ENCODE measurements around the gene CFAP206. TPM values are rescaled to one million over a fixed set of nuclear protein-coding genes. Genes with fewer than 3 reads are reported as not detected.

Gene CFAP206, protein sequence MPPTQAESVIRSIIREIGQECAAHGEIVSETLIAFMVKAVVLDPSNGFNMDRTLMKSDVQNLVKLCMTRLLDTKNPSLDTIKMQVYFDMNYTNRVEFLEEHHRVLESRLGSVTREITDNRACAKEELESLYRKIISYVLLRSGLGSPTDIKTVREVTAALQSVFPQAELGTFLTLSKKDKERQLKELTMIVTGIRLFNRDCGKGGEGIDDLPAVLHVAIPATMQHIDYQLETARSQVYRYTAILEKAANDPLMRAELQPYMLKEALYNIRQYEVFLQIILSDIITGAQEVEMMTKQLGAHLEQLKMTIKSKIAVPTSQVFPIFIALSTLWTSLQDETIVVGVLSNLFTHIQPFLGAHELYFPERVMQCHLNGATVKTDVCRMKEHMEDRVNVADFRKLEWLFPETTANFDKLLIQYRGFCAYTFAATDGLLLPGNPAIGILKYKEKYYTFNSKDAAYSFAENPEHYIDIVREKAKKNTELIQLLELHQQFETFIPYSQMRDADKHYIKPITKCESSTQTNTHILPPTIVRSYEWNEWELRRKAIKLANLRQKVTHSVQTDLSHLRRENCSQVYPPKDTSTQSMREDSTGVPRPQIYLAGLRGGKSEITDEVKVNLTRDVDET
- total RNA-seq (under 1 TPM in 3 of 4 donors, not detected in 1; 0.31 to 0.60 (median 0.50) TPM), polyA plus RNA-seq (0.14 TPM)
- long read RNA-seq, donor 1, partial matches to known transcripts, result 0 of 1 reads
- long read RNA-seq, donor 1, other reads (novel, unspliced or antisense), result 1 of 1 reads
- long read RNA-seq, donor 2, result 0 reads
- long read RNA-seq, donor 3, result 0 reads
- long read RNA-seq, donor 4, result 0 reads

GRCh38 chr6:87407901-87408720, at the start of gene CFAP206:
Gene CFAP206, plus strand, starts transcription at chr6:87407972. Its CDS starts 1,868 bp downstream, at chr6:87409840.
- WGBS, result under 1% methylated on average over 82 of the region's 82 CpGs
- intact Hi-C loops (cut with DNase I), result loop anchor here in 1 of 4 donors (5.0 kb wide), 1 partner anchor 64 kb away; the partner anchor contains the start of gene SLC35A1
- Histone ChIP-seq H3K27ac (ENCODE audit: low read length) (peak within 1 kb of the TSS; percentile 81), H3K4me1 (ENCODE audit: control insufficient read depth, insufficient read depth, low read length) (no peaks in the 10 kb centered on the region), H3K9me3 (ENCODE audit: control insufficient read depth, low read length) (no peaks in the 10 kb centered on the region), H3K4me3 (ENCODE audit: low read length) (peak within 1 kb of the TSS; percentile 80), H3K27me3 (ENCODE audit: control insufficient read depth, insufficient read depth) (no peaks in the 10 kb centered on the region)
- peak; percentile 88 to 94 (median 91) for DNase-seq
- peak; percentile 97 for ATAC-seq

- WGBS, result 58% methylated on average over 5 of the region's 5 CpGs
- Histone ChIP-seq H3K4me1 (ENCODE audit: control insufficient read depth, insufficient read depth, low read length) (no peaks in the 10 kb centered on the region), H3K27ac (ENCODE audit: low read length) (no peak overlapping the region), H3K4me3 (ENCODE audit: low read length) (no peak overlapping the region), H3K27me3 (ENCODE audit: control insufficient read depth, insufficient read depth) (no peaks in the 10 kb centered on the region), H3K9me3 (ENCODE audit: control insufficient read depth, low read length) (no peaks in the 10 kb centered on the region)
- intact Hi-C loops (cut with DNase I), result no loop called here
- ATAC-seq (no peak), DNase-seq (no peak)
Measured at GRCh38 chr6:87364602-87365252, 43.0 kb upstream of the CFAP206 start.

DNA sequence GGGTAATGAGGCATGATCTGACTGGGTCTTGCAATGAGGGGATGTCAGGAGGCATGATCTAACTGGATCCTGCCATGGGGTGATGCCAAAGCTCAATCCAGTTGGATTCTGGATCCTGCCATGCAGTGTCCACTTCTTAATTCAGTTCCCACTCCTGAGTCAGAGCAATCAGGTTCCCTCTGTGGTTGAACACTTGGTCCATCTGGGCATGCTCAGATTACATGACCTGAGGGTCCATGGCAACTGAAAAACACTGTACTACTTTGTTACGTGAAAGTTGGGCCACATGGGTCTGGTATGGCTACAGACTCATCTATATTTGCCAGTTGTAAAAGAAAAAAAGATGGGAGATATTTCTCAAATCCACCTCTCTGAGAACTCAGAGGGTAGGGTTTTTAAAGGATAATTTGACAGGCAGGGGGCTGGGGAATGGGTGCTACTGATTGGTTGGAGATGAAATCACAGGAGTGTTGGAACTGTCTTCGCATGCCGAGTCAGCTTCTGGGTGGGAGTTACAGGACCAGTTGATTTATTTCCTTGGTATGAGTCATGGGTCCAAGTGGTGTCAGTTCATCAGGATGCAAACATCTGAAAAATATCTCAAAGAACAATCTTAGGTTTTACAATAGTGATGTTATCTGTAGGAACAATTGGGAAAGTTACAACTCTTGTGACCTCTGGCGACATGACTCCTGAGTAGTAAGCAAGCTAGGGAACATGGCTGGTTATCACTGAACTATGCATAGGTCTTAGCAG, 41.5 kb upstream of the CFAP206 start:
- Histone ChIP-seq H3K4me1 (ENCODE audit: control insufficient read depth, insufficient read depth, low read length) (no peaks in the 10 kb centered on the region), H3K4me3 (ENCODE audit: low read length) (no peak overlapping the region), H3K27ac (ENCODE audit: low read length) (no peak overlapping the region), H3K9me3 (ENCODE audit: control insufficient read depth, low read length) (no peaks in the 10 kb centered on the region), H3K27me3 (ENCODE audit: control insufficient read depth, insufficient read depth) (no peaks in the 10 kb centered on the region)
- intact Hi-C loops (cut with DNase I), result no loop called here
- 85% methylated on average over 4 of the region's 4 CpGs for WGBS
- DNase-seq (no peak), ATAC-seq (no peak)

GRCh38 chr6:87366899-87367298, 40.9 kb upstream of the CFAP206 start:
- Histone ChIP-seq H3K4me3 (ENCODE audit: low read length) (no peak overlapping the region), H3K27ac (ENCODE audit: low read length) (no peak overlapping the region), H3K27me3 (ENCODE audit: control insufficient read depth, insufficient read depth) (no peaks in the 10 kb centered on the region), H3K9me3 (ENCODE audit: control insufficient read depth, low read length) (no peaks in the 10 kb centered on the region), H3K4me1 (ENCODE audit: control insufficient read depth, insufficient read depth, low read length) (no peaks in the 10 kb centered on the region)
- WGBS, result 87% methylated on average over 3 of the region's 3 CpGs
- DNase-seq, result no peak
- intact Hi-C loops (cut with DNase I), result no loop called here
- no peak for ATAC-seq

GRCh38 chr6:87373377-87373776, 34.4 kb upstream of the CFAP206 start:
- Histone ChIP-seq H3K9me3 (ENCODE audit: control insufficient read depth, low read length) (no peaks in the 10 kb centered on the region), H3K27me3 (ENCODE audit: control insufficient read depth, insufficient read depth) (no peaks in the 10 kb centered on the region), H3K4me1 (ENCODE audit: control insufficient read depth, insufficient read depth, low read length) (no peaks in the 10 kb centered on the region), H3K27ac (ENCODE audit: low read length) (no peak overlapping the region), H3K4me3 (ENCODE audit: low read length) (no peak overlapping the region)
- intact Hi-C loops (cut with DNase I), result no loop called here
- WGBS, result 98% methylated on average over 2 of the region's 2 CpGs
- DNase-seq (no peak), ATAC-seq (no peak)

DNA sequence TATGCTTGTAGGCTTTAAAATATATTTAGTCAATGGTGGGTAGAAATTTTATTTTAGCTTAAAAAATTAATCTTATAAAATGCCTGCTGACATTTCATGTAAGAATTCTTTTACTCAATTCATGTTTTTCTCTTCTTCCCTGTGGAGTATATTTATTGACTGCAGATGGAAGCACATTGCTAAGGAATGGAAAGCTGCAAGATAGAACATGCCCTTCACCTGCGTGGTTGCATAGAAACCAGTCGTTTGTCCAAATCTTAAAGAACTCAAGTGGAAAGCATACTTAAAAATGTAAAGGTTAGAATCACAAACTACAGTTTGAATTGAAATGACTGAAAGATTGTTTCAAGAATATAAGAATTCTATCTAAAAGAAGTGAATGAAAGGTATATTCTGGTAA, 32.5 kb upstream of the CFAP206 start:
- WGBS, result 96% methylated on average over 2 of the region's 2 CpGs
- H3K27ac ChIP-seq (ENCODE audit: low read length), result no peak overlapping the region
- intact Hi-C loops (cut with DNase I), result no loop called here
- H3K4me3 ChIP-seq (ENCODE audit: low read length), result no peak overlapping the region
- ATAC-seq (no peak), DNase-seq (no peak)
- no peaks in the 10 kb centered on the region for H3K27me3 ChIP-seq (ENCODE audit: control insufficient read depth, insufficient read depth)
- no peaks in the 10 kb centered on the region for H3K9me3 ChIP-seq (ENCODE audit: control insufficient read depth, low read length)
- H3K4me1 ChIP-seq (ENCODE audit: control insufficient read depth, insufficient read depth, low read length), result peaks cover 2% of the 10 kb centered on the region

- Histone ChIP-seq H3K4me3 (ENCODE audit: low read length) (no peak overlapping the region), H3K27ac (ENCODE audit: low read length) (no peak overlapping the region), H3K9me3 (ENCODE audit: control insufficient read depth, low read length) (no peaks in the 10 kb centered on the region), H3K4me1 (ENCODE audit: control insufficient read depth, insufficient read depth, low read length) (peaks cover 2% of the 10 kb centered on the region), H3K27me3 (ENCODE audit: control insufficient read depth, insufficient read depth) (no peaks in the 10 kb centered on the region)
- DNase-seq (no peak), ATAC-seq (no peak)
- intact Hi-C loops (cut with DNase I), result no loop called here
- 96% methylated on average over 2 of the region's 2 CpGs for WGBS
Measured at GRCh38 chr6:87376643-87377042, 31.1 kb upstream of the CFAP206 start.

DNA sequence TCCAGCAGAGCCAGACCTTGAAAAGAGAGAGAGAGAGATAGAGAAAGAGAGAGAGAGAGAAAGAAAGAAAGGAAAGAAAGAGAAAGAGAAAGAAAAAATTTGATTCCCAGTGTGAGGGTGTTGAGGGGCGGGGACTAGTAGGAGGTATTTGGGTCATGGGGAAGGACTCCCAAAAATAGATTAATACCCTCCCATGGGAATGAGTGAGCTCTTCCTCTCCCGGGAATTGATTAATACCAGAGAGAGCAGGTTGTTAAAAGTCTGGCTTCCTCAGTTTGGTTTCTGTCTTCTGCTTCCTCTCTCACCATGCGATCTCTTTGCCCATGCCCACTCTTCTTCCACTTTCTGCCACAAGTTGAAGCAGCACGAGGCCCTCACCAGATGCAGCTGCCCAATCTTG, 28.8 kb upstream of the CFAP206 start:
- no peak overlapping the region for H3K27ac ChIP-seq (ENCODE audit: low read length)
- peaks cover 2% of the 10 kb centered on the region for H3K4me1 ChIP-seq (ENCODE audit: control insufficient read depth, insufficient read depth, low read length)
- ATAC-seq (no peak), DNase-seq (no peak)
- intact Hi-C loops (cut with DNase I), result no loop called here
- no peaks in the 10 kb centered on the region for H3K9me3 ChIP-seq (ENCODE audit: control insufficient read depth, low read length)
- H3K27me3 ChIP-seq (ENCODE audit: control insufficient read depth, insufficient read depth), result no peaks in the 10 kb centered on the region
- WGBS, result 85% methylated on average over 4 of the region's 4 CpGs
- no peak overlapping the region for H3K4me3 ChIP-seq (ENCODE audit: low read length)

GRCh38 chr6:87382861-87383260, 24.9 kb upstream of the CFAP206 start:
- 90% methylated on average over 5 of the region's 5 CpGs for WGBS
- no peak for ATAC-seq
- intact Hi-C loops (cut with DNase I), result no loop called here

GRCh38 chr6:87384038-87384437, 23.7 kb upstream of the CFAP206 start:
- ATAC-seq (no peak), DNase-seq (no peak)
- Histone ChIP-seq H3K9me3 (ENCODE audit: control insufficient read depth, low read length) (no peaks in the 10 kb centered on the region), H3K4me3 (ENCODE audit: low read length) (no peak overlapping the region), H3K27ac (ENCODE audit: low read length) (no peak overlapping the region), H3K4me1 (ENCODE audit: control insufficient read depth, insufficient read depth, low read length) (no peaks in the 10 kb centered on the region), H3K27me3 (ENCODE audit: control insufficient read depth, insufficient read depth) (no peaks in the 10 kb centered on the region)
- 48% methylated on average over 1 of the region's 1 CpG for WGBS
- intact Hi-C loops (cut with DNase I), result no loop called here

More at GRCh38 chr6:87382861-87383260, 24.9 kb upstream of the CFAP206 start:
- DNase-seq, result no peak
- Histone ChIP-seq H3K9me3 (ENCODE audit: control insufficient read depth, low read length) (no peaks in the 10 kb centered on the region), H3K27me3 (ENCODE audit: control insufficient read depth, insufficient read depth) (no peaks in the 10 kb centered on the region), H3K27ac (ENCODE audit: low read length) (no peak overlapping the region), H3K4me3 (ENCODE audit: low read length) (no peak overlapping the region), H3K4me1 (ENCODE audit: control insufficient read depth, insufficient read depth, low read length) (peaks cover 2% of the 10 kb centered on the region)

Measured in right cardiac atrium (tissue), 5 donors.